CD14-positive monocyte (primary cell): ENCODE measurements around the gene DGCR8. TPM values are rescaled to one million over a fixed set of nuclear protein-coding genes. Genes with fewer than 3 reads are reported as not detected.
A peak's percentile ranks its signal among the peaks of the same experiment; 100 is the strongest.

Experiments
- DNase-seq, 3 donors: peaks; one replicate each; pipeline ENCODE4 v3.0.0-alpha.2; 2011 to 2022
- H2AFZ ChIP-seq: 2 replicates; pipeline ENCODE4 v1.6.0; 2012; ENCODE audit warnings: mild to moderate bottlenecking, low read depth, low read length, inconsistent platforms; ENCODE audit not compliant: insufficient read depth, poor library complexity, severe bottlenecking
- H3K27ac ChIP-seq, 2 donors: 1 replicate in 1 of 2; 2 replicates in 1 of 2; pipeline ENCODE4 v1.5.1; 2012 to 2013; ENCODE audit warnings: low read length in 2 of 2, control low read depth in 1 of 2, inconsistent platforms in 1 of 2, low read depth in 1 of 2, mild to moderate bottlenecking in 1 of 2
- H3K27me3 ChIP-seq, 2 donors: one replicate each; pipeline versions ENCODE4 v1.6.0 to v1.6.1; 2011 to 2013; ENCODE audit warnings: low read length in 2 of 2; ENCODE audit not compliant: control insufficient read depth in 2 of 2, insufficient read depth in 2 of 2
- H3K36me3 ChIP-seq, 2 donors: replicated peaks in 1 of 2; 1 replicate in 1 of 2; 2 replicates in 1 of 2; pipeline versions ENCODE4 v1.5.1 to v1.6.1; 2012 to 2013; ENCODE audit warnings: low read length in 2 of 2, control low read depth in 1 of 2, inconsistent platforms in 1 of 2, mild to moderate bottlenecking in 1 of 2; ENCODE audit not compliant: insufficient read depth in 2 of 2, control insufficient read depth in 1 of 2
- H3K4me1 ChIP-seq, 2 donors: 1 replicate in 1 of 2; 2 replicates in 1 of 2; pipeline versions ENCODE4 v1.5.1 to v1.6.1; 2012 to 2013; ENCODE audit warnings: low read length in 2 of 2, control low read depth in 1 of 2, inconsistent platforms in 1 of 2, mild to moderate bottlenecking in 1 of 2, moderate library complexity in 1 of 2; ENCODE audit not compliant: insufficient read depth in 2 of 2, control insufficient read depth in 1 of 2
- H3K4me2 ChIP-seq: replicated peaks from 2 replicates; pipeline ENCODE3; 2012; ENCODE audit warnings: low read length, moderate library complexity, mild to moderate bottlenecking; ENCODE audit not compliant: poor library complexity, severe bottlenecking; ENCODE audit errors: extremely low read depth
- H3K4me3 ChIP-seq, 3 experiments: fragments of 200-600 bp in 1 of 3; sonication (generic) in 1 of 3; replicated peaks in 1 of 3; 1 replicate in 2 of 3; 2 replicates in 1 of 3; pipeline ENCODE4 v1.5.1; 2011 to 2013; ENCODE audit warnings: low read length in 3 of 3, mild to moderate bottlenecking in 3 of 3, control low read depth in 2 of 3, low read depth in 2 of 3, inconsistent platforms in 1 of 3, moderate library complexity in 1 of 3
- H3K79me2 ChIP-seq: 2 replicates; pipeline ENCODE4 v1.6.0; 2012; ENCODE audit warnings: mild to moderate bottlenecking, control low read depth, inconsistent platforms, low read length, moderate library complexity; ENCODE audit not compliant: insufficient read depth
- H3K9ac ChIP-seq: 2 replicates; pipeline ENCODE4 v1.6.0; 2017; ENCODE audit warnings: low read length, mild to moderate bottlenecking; ENCODE audit not compliant: insufficient read depth, poor library complexity, severe bottlenecking
- H3K9me3 ChIP-seq, 2 donors: replicated peaks in 1 of 2; 1 replicate in 1 of 2; 2 replicates in 1 of 2; pipeline versions ENCODE4 v1.5.1 to v1.6.1; 2012 to 2013; ENCODE audit warnings: low read length in 2 of 2, control low read depth in 1 of 2; ENCODE audit not compliant: control insufficient read depth in 1 of 2, insufficient read depth in 1 of 2
- H4K20me1 ChIP-seq: 2 replicates; pipeline ENCODE4 v1.6.0; 2012; ENCODE audit warnings: mild to moderate bottlenecking, low read length, control low read depth, moderate library complexity; ENCODE audit not compliant: insufficient read depth
- H3K27ac Mint-ChIP-seq, 7 donors: one replicate each; pipeline ENCODE4 v1.8.0; 2020; ENCODE audit warnings: mild to moderate bottlenecking in 7 of 7, mixed read lengths in 7 of 7, moderate library complexity in 6 of 7, inconsistent platforms in 2 of 7
- H3K27me3 Mint-ChIP-seq, 3 donors: one replicate each; pipeline ENCODE4 v1.8.0; 2021 to 2022; ENCODE audit warnings: low read depth in 3 of 3, mild to moderate bottlenecking in 3 of 3, mixed read lengths in 3 of 3, moderate library complexity in 3 of 3, inconsistent platforms in 1 of 3
- H3K36me3 Mint-ChIP-seq, 2 donors: one replicate each; pipeline ENCODE4 v1.8.0; 2020; ENCODE audit warnings: mixed read lengths in 2 of 2, inconsistent platforms in 1 of 2, mild to moderate bottlenecking in 1 of 2
- H3K4me1 Mint-ChIP-seq: one replicate; pipeline ENCODE4 v1.8.0; 2020; ENCODE audit warnings: mild to moderate bottlenecking, mixed read lengths
- H3K4me3 Mint-ChIP-seq, 2 donors: one replicate each; pipeline ENCODE4 v1.8.0; 2020; ENCODE audit warnings: mild to moderate bottlenecking in 2 of 2, mixed read lengths in 2 of 2, moderate library complexity in 1 of 2
- H3K9me3 Mint-ChIP-seq, 7 donors: one replicate each; pipeline ENCODE4 v1.8.0; 2020 to 2022; ENCODE audit warnings: mixed read lengths in 7 of 7, mild to moderate bottlenecking in 6 of 7, moderate library complexity in 6 of 7, inconsistent platforms in 2 of 7
- CTCF ChIP-seq: fragments of 200-600 bp; IDR thresholded peaks from one replicate; pipeline ENCODE4 v1.8.0; 2022; ENCODE audit warnings: antibody characterized with exemption, mild to moderate bottlenecking
- WGBS: methylation state at CpG from one replicate; pipeline ENCODE4 v1.1.5; 2013; ENCODE audit warnings: missing lambda C conversion rate; ENCODE audit not compliant: insufficient coverage; 5-methylcytosine and 5-hydroxymethylcytosine counted together
- intact Hi-C, 2 donors: fragments of 100-400 bp; cut with micrococcal nuclease; formaldehyde crosslinking; loops; one replicate each; pipeline versions ENCODE4 v1.15.0 to v1.15.1; 2023
- polyA plus RNA-seq, 3 donors: library from polyadenylated mRNA; depleted of rRNA in 1 of 3; unstranded in 2 of 3; stranded (reverse) in 1 of 3; fragments of 300-500 nt in 2 of 3; fragments of >200 nt in 1 of 3; fragmentation: Illumina TruSeq in 2 of 3; gene quantifications; 1 replicate in 2 of 3; 2 replicates in 1 of 3; pipeline ENCODE4 v1.2.3, GENCODE V29; 2012 to 2021

The DGCR8 gene
- polyA plus RNA-seq, 3 donors, result 1.2 to 18.7 (median 1.4) TPM

GRCh38 chr22:20151276-20151588 lies 71.2 kb downstream of the DGCR8 start:
- no peaks in the 10 kb centered on the region for H3K4me1 Mint-ChIP-seq
- Histone ChIP-seq H2AFZ (no peak overlapping the region), H3K9me3 (no peaks in the 10 kb centered on the region), H3K4me1 (peaks cover 3 to 8% of the 10 kb centered on the region in 2 donors), H3K79me2 (no peaks in the 10 kb centered on the region), H3K27ac (no peak overlapping the region), H3K36me3 (no peaks in the 10 kb centered on the region), H3K9ac (no peak overlapping the region), H3K27me3 (no peaks in the 10 kb centered on the region), H4K20me1 (no peaks in the 10 kb centered on the region), H3K4me3 (no peak overlapping the region), H3K4me2 (no peak overlapping the region)
- WGBS, result 100% methylated on average over 1 of the region's 4 CpGs
- H3K4me3 Mint-ChIP-seq, result no peak overlapping the region
- H3K9me3 Mint-ChIP-seq, result no peaks in the 10 kb centered on the region
- H3K27me3 Mint-ChIP-seq, result peaks cover 0 to 5% (median 4%) of the 10 kb centered on the region in 3 donors
- no peak for DNase-seq
- intact Hi-C loops, result no loop called here
- H3K27ac Mint-ChIP-seq, result peak overlapping the region in 1 of 7 donors; percentile 41
- no peak for TF ChIP-seq CTCF
- no peaks in the 10 kb centered on the region for H3K36me3 Mint-ChIP-seq

GRCh38 chr22:20152464-20152890 lies 72.4 kb downstream of the DGCR8 start:
- no peaks in the 10 kb centered on the region for H3K36me3 ChIP-seq
- no peak overlapping the region for H2AFZ ChIP-seq
- H3K27me3 ChIP-seq, result no peaks in the 10 kb centered on the region
- no peak overlapping the region for H3K4me2 ChIP-seq
- Mint-ChIP-seq H3K4me1 (peaks cover 2% of the 10 kb centered on the region), H3K9me3 (no peaks in the 10 kb centered on the region), H3K27ac (no peak overlapping the region), H3K36me3 (no peaks in the 10 kb centered on the region), H3K4me3 (no peak overlapping the region), H3K27me3 (peaks cover 0 to 7% (median 5%) of the 10 kb centered on the region in 3 donors)
- H3K9me3 ChIP-seq, result no peaks in the 10 kb centered on the region
- H3K4me3 ChIP-seq, result no peak overlapping the region
- intact Hi-C loops, result no loop called here
- no peak overlapping the region for H3K9ac ChIP-seq
- H4K20me1 ChIP-seq, result no peaks in the 10 kb centered on the region
- no peak for DNase-seq
- H3K4me1 ChIP-seq, result peaks cover 5 to 8% of the 10 kb centered on the region in 2 donors
- WGBS, result 91% methylated on average over 14 of the region's 14 CpGs
- H3K27ac ChIP-seq, result no peak overlapping the region
- no peaks in the 10 kb centered on the region for H3K79me2 ChIP-seq
- no peak for TF ChIP-seq CTCF
